IPS DF 4.7 (cell line): ENCODE data around the gene PCED1A.
"Not testable (repeated sequence)": the region's sequence is repeated elsewhere in the genome, so short reads cannot be mapped to it uniquely, and the experiment has no call there.

Experiments
- DNase-seq: peaks from one replicate; pipeline ENCODE4 v3.0.0-alpha.2; 2013; ENCODE audit warnings: low spot score; ENCODE audit errors: extremely low read depth

Gene PCED1A

DNA sequence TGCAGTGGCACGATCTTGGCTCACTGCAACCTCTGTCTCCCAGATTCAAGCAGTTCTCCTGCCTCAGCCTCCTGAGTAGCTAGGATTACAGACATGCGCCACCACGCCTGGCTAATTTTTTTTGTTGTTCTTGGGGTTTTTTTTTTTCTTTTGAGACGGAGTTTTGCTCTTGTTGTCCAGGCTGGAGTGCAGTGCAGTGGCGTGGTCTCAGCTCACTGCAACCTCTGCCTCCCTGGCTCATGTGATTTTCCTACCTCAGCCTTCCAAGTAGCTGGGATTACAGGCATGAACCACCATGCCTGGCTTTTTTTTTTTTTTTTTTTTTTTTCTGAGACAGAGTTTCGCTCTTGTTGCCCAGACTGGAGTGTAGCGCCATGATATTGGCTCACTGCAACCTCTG, 9.2 kb downstream of the PCED1A start:
- DNase-seq: not testable (repeated sequence)

DNA sequence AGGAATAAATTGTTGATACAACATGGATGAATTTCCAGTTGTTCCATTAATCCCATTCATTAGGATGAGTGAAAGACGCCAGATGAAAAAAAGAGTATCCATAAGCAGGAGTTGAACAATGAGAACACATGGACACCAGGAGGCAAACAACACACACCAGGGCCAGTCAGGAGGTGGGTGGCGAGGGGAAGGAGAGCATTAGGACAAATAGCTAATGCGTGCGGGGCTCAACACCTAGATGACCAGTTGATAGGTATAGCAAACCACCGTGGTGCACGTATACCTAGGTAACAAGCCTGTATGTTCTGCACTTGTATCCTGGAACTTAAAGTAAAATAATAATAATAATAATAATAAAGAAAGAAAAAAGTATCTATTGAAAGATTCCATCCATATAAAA, 11.1 kb downstream of the PCED1A start:
- DNase-seq: no peak

DNA sequence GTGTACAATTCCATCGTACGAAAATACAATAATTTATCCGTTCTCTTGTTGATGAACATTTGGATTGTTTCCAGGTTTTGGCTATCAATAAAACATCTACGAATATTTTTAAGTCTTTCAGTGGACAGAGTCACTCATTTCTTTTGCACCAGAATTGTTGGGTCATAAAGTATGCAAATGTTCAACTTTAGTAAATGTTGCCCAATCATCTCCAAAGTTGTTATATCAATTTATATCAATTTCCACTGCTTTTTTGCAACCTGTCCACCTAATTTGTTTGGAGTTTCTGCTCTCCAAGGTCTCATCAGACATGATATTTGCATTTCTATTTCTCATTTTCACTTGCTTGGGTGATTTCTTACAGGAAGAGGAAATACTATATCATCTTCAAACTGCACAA, 13.8 kb downstream of the PCED1A start:
- DNase-seq: no peak

DNA sequence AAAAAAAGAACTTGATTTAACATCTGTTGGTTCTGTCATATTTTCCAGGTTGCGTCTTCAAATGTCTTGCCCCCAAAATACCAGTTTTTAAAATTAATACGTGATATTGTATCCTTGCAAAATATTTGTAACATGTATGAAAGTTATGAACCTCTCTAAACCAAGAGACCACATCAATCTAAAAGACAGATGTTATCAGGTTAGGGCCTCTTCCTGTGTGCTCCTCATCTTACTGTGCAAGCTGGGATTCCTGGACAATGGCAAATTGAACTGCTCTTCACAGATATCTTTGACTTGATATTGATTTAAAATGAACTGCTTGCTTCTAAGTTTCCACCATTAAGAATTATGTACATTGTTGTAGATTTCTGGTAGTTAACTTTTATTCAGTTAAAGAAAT, 14.7 kb downstream of the PCED1A start:
- DNase-seq: no peak

DNA sequence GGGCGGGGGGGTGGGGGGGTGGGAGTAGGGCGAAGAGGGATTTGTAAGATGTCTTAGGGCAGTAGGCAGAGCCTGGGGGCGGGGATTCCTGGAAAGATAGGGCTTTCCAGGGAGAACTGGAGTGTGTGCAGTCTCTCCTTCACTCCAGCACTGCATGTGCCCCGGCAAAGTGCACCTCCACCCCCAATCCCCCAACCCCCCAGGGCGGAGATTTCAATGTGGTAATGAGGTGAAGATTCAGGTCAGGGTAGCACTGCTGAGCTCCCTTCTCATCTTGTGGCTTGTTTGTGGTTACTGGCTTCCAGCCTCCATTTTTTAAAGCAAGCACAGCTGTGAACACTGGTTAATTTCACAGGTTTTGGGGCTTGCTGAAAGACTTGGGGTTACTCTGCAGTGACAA, 18.4 kb downstream of the PCED1A start:
- DNase-seq: no peak

DNA sequence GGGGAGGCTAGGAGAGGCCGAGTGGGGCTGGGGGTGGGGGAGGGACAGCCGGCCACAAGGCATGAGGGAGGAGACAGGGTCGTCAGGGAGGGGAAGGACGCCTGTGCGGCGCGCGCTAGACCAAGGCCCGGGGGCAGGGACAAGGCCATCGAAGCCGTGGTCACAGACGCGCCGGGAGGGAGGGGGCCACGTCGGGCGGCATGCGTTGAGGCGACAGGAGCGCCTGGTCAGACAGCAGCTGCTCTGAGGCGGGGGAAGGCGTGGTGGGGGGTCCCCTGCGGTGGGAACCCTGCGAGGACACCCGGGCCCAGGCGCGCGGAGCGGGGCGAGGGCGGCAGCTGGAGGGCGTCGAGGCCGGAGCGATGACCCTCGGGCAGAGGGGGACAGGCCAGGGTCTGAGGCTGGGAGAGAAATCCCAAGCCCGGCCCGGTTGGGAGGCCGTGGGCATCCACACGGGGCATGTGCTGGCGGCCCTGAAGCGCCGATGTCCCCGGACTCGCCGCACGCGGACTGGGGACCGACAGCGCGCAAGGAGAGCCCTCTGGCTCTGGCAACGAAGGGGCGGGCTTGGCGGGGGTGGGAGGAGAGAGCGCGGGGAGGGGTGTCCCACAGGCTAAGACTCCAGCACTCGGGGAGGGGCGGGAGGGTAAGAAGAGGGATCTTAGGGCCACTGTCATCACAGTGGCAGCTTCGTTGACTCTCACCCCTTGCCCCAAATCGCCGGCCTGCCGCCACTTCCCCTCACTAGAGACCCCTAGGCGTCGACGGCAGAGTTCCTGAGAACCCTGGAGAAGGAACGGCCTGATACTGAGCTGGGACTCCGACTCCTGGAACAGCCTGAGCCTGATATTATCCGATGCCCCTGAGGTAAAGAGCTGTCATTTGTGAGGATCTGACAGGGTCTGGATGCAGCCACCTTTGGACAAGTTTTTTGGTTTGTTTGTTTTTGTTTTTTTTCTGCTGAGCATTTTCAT, 19.3 kb downstream of the PCED1A start:
- no peak for DNase-seq

DNA sequence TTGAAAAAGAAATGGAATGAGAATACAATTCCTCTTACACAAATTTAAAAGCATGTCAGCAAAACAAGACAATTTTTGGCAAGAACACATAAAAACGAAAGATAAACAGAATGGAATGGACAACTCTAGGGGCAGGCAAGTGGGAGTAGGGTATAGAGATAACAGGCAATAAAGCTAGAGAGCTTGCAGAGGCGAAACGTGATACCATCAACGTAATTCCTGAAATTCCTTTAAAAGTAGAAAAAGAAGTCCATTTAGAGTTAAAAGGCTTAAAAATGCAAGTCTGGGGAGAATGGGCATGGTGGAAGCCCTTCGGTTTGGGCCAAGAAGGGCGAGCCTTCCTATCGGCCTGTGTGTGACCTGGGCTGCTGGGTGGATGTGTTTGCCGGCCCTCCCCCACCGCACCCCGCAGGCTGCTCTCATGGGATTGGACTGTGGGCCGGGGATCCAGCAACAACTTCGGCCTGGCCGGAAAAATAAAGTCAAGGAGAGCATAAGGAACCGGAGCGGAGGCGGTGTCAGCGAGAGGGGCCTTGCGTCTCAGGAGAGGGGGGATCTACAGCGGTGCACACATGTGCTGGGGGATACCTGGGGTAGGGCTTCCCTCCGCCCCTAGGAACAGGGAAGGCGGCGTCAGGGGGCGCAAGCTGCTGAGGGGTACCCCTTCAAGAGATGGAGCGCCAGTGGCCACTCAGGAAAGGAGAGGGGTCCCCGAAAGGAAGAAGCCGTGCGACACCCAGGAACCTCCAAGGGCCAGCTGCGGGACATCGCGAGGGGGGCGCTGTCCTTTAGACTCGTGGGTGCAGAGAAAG, 20.2 kb downstream of the PCED1A start:
- no peak for DNase-seq

DNA sequence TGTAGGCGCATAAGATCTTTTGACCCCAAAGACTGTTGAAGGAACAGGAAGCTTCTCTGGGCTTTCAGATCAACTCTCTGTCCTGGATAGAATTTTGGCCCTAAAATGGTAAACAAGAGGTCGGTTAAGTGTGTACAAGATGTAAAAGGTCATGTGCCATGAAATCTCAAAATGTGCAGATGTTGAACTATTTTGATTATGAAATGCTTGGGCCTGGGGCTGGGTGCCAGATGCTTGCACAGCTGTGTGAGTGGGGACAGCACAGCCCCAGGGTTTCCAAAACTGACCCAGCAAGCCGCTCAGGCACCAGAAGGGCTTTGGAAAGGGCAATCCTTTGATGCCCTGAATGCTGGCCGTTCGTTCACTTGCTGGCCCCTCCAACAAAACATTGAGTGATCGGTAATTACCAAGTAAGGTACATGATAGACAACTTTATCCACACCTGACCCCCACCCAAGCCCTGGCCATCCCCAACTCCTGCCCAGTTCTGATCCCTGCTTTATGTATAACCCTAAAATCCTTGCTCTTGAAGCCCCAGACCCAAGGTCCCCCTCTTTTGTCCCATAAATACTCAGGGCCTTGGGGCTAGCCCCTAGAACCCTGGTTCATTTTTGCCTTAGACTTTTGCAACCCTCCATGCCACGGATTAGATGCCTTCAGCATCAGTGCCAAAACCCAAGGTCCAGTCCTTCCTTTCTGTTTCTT, 22.4 kb downstream of the PCED1A start:
- no peak for DNase-seq

DNA sequence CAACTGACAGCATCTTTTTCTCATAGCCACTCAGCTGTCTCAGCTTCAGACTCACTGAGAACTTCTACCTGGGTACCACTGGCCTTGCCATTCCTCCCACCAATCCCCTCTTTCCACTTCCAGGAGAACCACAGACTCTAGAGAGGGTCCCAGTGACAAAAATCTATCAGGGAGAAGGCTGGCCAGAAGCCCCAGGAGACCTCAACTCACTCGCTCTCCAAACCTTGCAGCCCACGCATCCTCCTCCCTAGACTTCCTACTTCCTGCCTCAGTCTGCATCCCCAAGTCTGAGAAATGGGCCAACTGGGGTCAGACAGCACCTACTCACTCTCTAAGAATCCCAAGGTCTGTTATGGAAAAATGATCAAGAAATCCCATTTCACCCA, 23.1 kb downstream of the PCED1A start:
- DNase-seq: no peak

DNA sequence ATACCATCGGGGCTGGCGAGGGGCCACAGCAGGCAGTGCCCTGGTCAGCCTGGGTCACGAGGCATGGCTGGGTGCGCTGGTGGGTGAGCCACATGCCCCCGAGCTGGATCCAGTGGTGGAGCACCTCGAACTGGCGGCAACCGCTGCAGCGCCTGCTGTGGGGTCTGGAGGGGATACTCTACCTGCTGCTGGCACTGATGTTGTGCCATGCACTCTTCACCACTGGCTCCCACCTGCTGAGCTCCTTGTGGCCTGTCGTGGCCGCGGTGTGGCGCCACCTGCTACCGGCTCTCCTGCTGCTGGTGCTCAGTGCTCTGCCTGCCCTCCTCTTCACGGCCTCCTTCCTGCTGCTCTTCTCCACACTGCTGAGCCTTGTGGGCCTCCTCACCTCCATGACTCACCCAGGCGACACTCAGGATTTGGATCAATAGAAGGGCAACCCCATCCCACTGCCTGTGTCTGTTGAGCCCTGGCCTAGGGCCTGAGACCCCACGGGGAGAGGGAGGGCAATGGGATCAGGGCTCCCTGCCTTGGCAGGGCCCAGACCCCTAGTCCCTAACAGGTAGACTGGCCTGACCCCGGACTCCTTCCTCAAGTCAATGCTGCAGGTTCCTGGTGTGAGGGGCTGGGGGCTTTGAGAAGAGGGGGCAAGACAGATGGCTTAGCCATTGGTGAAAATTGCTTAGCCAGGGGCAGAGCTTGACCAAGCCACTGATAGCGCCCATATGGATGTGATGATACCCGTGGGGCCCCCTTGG, 23.7 kb downstream of the PCED1A start:
- DNase-seq: no peak

DNA sequence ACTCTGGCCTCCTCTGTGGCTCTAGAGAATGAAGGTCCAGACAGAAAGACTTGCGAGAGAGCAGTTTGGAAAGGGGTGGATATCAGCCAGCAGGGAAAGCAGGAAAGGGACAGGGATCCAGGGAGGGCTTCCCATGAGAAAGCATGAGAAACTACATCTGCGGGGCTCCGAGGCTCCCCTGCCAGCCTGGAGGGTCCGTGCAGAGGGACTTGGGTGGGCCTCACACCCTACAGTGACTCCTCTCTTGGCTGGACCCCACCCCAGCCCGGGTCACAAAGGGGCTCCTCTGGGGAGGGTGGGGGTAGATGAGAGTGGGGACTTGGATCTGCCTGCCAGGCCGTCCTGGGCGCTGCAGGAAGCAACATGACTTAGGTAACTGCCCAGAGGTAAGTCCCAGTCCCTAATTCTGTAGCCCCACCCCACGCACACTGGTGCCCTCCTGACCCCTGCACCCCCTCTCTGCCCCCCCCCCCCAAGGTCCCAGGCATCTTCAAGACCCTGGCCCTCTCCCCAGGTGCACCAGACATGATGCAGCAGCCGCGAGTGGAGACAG, 24.3 kb downstream of the PCED1A start, which contains the start of gene TMEM239:
TMEM239 (plus strand) TSS at position 335 of the 553 bp plus-strand sequence; CDS start at position 526, 191 bp downstream.
- no peak for DNase-seq

DNA sequence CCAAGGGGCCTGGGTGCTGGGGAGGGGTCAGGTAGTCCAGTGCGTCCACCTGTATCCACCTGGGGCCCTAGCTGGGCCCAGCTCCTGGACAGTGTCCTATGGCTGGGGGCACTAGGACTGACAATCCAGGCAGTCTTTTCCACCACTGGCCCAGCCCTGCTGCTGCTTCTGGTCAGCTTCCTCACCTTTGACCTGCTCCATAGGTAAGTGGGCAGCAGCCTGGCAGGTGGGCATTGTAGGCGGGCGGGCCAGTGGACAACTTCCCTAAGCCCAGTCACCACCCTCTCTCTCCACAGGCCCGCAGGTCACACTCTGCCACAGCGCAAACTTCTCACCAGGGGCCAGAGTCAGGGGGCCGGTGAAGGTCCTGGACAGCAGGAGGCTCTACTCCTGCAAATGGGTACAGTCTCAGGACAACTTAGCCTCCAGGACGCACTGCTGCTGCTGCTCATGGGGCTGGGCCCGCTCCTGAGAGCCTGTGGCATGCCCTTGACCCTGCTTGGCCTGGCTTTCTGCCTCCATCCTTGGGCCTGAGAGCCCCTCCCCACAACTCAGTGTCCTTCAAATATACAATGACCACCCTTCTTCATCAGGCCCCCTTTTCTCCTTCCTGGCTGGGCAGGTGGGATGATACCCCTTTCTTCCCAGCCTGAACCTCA, 25.1 kb downstream of the PCED1A start:
- no peak for DNase-seq

DNA sequence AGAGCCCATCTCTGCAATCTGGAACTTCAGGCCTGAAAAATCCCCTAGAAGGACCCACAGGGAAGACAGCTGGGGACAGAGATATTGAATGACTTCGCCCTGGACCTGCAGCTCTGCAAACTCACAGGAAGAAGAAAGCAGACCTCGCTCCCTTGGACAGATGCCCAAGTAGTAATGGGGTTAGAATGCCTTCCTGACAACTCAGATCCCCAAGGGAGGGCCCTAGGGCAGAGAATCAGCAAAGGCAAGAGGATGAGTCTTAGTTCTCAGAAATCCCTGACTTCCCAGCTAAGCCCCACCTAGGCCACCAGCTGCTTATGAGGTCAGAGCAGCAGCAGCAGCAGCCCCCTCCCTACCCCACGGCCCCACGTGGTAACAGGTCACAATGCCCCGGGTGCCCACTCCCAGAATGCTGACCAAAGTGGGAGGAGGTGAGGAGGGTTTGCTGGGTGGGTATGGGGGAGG, 25.8 kb downstream of the PCED1A start, which contains the start of gene C20orf141:
C20orf141 (plus strand) TSS at position 401 of the 465 bp plus-strand sequence. CDS start 198 bp downstream, outside the sequence.
- DNase-seq: no peak

DNA sequence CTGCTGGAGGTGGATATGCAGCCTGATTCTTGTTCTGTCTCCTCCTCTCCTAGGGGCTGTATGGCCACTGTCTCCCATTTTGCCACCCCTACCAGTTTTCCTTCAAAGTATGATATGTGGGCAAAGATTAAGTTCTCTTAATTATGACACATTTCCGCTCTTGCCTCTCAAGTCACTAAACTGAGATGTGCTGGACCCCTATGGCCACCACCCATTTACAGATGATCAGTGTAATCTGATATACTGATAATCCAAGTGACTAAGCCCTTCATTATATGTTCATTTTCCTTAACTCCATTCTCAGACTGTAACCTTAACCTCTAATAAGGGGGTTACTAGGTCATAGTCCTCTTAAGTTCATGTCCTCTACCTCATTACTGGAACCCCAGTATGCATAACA, 26.4 kb downstream of the PCED1A start:
- DNase-seq: no peak

DNA sequence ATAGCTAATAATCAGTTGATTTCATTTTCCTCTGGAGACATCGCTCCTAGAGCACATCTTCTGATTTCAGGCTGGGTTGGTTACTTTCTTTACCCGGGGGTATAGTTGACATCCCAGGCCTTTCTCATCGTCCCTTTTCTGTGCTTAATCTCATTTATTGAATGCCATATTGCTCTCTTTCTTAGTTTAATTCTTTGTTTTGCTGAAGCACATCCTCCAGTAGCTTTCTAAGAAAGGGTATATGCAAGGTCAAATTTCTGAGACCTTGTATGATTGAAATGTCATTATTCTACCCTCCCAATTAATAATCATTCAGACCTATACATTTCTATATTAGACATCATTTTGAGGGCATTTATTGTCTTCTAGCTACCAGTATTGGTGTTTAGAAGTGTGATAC, 28.3 kb downstream of the PCED1A start:
- DNase-seq: no peak

DNA sequence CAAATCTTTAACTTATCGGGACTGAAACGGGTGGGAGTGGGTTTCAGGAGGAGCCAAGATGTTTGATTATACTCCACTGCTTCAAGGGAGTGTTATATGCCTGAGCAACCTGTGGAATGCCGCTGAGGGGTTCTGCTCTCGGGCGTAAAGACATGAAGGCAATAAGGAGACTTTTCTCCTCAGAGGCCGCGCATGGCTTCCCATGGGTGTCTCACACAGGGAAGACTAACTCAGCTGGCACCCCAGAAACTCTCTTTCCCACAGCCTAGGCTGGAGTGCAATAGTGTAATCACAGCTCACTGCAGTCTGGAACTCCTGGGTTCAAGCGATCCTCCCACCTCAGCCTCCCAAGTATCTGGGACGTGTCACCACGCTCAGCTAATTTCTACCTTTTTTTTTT, 30.8 kb downstream of the PCED1A start:
- no peak for DNase-seq

DNA sequence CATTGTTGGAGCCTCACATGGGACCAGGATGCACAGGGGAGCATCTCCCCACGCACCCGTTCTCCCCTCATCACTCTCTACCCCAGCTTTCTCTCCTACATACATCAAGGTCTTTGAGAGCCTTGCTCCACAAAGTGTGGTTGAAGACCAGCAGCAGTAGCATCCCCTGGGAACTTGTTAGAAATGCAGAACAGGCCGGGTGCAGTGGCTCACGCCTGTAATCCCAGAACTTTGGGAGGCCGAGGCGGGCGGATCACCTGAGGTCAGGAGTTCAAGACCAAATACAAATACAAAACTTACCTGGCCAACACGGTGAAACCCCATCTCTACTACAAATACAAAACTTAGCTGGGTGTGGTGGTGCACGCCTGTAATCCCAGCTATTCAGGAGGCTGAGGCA, 32.5 kb downstream of the PCED1A start:
- DNase-seq: not testable (repeated sequence)

DNA sequence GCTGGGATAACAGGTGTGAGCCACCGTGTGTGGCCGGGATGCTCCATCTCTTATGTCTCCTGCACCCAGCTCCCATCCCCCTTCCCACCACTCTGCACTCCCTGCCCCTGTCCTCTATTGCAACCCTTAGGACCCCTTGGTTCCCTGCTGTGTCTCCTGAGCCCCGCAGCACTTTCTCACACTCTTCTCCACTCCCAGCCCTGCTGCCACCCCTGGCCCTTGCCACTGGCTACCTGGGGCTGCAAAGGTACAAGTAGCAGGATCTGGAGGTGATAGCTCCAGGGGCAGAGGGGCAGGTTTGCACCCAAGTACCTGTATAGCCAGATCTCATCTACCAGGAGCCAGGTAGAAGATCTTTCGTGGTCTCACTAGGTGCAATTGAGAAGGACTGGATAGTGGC, 33.4 kb downstream of the PCED1A start:
- no peak for DNase-seq

DNA sequence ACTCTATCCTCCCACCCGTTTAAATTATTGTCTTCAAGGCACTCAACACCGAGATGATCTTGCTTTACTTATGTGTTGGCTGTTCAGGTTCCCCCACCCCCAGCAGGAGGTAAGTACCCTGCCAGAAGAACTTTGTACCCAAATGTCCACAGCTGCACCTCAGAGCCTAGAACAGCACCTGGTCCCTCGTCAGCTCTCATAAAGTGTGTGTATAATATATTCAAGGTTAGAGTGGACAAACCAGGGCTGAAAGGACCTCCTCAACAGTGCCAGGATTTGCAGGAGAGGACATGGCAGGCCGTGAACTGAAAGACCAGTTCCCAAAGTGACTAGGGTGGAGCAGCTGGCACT, 34.1 kb downstream of the PCED1A start:
- DNase-seq: no peak
